ENCODE results near the gene MAGI1.

DNA sequence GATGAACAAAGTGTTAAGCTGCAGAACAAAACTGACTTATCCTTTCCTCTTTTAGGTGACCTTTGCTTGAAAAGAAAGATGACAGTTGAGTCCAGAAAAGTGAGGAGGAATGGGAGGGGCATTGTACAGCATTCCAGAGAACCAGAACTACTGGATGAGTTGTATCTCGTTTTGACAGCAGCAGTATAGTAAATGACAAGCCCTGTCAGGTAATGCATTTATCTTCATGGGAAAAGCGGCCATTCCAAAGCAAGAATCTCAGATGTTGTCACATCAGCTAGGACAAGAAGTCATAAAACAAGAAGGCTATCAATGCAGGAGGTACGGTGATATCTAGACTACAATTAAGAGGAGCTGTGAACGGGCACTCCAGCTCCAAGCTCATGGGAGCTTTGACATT lies 421.5 kb downstream of the MAGI1 start:
- TF ChIP-seq CTCF (IDR thresholded peaks at IDR 0.05) (no peak), USF2 (IDR thresholded peaks at IDR 0.05; ENCODE audit: borderline replicate concordance, low read depth, low read length) (no peak), ELF1 (IDR thresholded peaks at IDR 0.05) (no peak), NRF1 (IDR thresholded peaks at IDR 0.05; ENCODE audit: low read depth, low read length) (no peak), REST (IDR thresholded peaks at IDR 0.05; ENCODE audit: low read depth, low read length) (no peak), EZH2phosphoT487 (IDR thresholded peaks at IDR 0.05; ENCODE audit: borderline replicate concordance, low read depth) (no peak), FOXM1 (IDR thresholded peaks at IDR 0.05; ENCODE audit: low read depth) (no peak)

Measured in SK-N-SH (cell line).